IPS-15b (cell line): ENCODE measurements around the gene ATP9B.
"Not testable (repeated sequence)": the region's sequence is repeated elsewhere in the genome, so short reads cannot be mapped to it uniquely, and the experiment has no call there.

Experiments used
- H3K27me3 ChIP-seq: one replicate; pipeline ENCODE4 v1.6.1; 2013; ENCODE audit warnings: low read length; ENCODE audit not compliant: control insufficient read depth, insufficient read depth
- H3K36me3 ChIP-seq: one replicate; pipeline ENCODE4 v1.6.1; 2013; ENCODE audit warnings: low read length; ENCODE audit not compliant: control insufficient read depth, insufficient read depth
- H3K4me1 ChIP-seq: one replicate; pipeline ENCODE4 v1.6.1; 2013; ENCODE audit warnings: mild to moderate bottlenecking, low read length; ENCODE audit not compliant: control insufficient read depth, insufficient read depth
- H3K4me3 ChIP-seq: one replicate; pipeline ENCODE4 v1.5.1; 2013; ENCODE audit warnings: low read depth, low read length
- H3K9ac ChIP-seq: one replicate; pipeline ENCODE4 v1.6.1; 2013; ENCODE audit warnings: low read depth, mild to moderate bottlenecking, low read length
- H3K9me3 ChIP-seq: one replicate; pipeline ENCODE4 v1.6.1; 2013; ENCODE audit warnings: mild to moderate bottlenecking, low read length; ENCODE audit not compliant: control insufficient read depth, insufficient read depth

ATP9B gene

DNA sequence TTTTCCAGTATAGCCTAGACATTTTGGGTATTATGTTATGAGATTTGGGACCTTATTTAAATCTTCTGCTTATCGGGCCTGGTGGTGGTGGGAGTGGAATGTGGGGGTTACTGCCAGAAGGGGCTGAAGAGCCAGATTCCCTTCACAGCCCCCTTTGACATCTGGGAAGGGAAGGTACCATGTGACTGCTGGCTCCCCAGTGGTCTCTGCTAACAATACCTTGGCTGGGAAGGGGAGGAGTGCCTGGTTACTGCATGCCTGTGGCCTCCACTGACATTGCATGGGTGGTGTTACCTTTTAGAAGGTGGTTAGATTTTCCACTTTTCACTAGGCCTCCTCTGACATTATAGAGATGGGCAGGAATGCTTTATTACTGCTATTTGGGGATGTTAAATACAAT lies 8.0 kb downstream of the ATP9B start:
- Histone ChIP-seq H3K36me3 (peaks cover 3% of the 10 kb centered on the region), H3K4me3 (no peak overlapping the region), H3K9me3 (no peaks in the 10 kb centered on the region)

DNA sequence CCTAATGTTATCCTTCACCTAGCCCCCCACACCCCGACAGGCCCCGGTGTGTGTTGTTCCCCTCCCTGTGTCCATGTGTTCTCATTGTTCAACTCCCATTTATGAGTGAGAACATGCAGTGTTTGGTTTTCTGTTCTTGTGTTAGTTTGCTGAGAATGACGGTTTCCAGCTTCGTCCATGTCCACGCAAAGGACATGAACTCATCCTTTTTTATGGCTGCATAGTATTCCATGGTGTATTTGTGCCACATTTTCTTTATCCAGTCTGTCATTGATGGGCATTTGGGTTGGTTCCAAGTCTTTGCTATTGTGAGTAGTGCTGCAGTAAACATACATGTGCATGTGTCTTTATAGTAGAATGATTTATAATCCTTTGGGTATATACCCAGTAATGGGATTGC lies 9.6 kb downstream of the ATP9B start:
- H3K9ac ChIP-seq, H3K4me3 ChIP-seq, H3K9me3 ChIP-seq, H3K4me1 ChIP-seq, H3K27me3 ChIP-seq, H3K36me3 ChIP-seq: not testable (repeated sequence)

More for the DNA sequence above, 8.0 kb downstream of the ATP9B start:
- Histone ChIP-seq H3K4me1 (no peaks in the 10 kb centered on the region), H3K27me3 (no peaks in the 10 kb centered on the region), H3K9ac (no peak overlapping the region)

DNA sequence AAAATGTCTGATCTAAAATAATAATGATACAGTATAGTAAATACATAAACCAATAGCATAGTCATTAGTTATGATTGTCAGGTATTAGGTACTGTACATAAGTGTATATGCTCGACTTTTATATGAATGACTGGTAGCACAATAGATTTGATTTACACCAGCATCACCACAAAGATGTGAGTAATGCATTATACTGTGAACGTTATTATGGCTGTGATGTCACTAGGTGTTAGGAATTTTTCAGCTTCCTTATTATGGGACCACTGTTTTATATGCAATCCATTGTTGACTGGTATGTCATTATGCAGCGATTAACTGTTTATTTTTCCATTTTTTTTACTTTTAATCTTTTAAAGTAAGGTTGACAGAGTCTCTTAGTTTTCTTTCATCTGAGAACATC lies 23.7 kb downstream of the ATP9B start:
- no peaks in the 10 kb centered on the region for H3K9me3 ChIP-seq
- no peaks in the 10 kb centered on the region for H3K27me3 ChIP-seq
- H3K4me1 ChIP-seq: peaks cover 12% of the 10 kb centered on the region
- no peaks in the 10 kb centered on the region for H3K36me3 ChIP-seq
- no peak overlapping the region for H3K4me3 ChIP-seq
- no peak overlapping the region for H3K9ac ChIP-seq

DNA sequence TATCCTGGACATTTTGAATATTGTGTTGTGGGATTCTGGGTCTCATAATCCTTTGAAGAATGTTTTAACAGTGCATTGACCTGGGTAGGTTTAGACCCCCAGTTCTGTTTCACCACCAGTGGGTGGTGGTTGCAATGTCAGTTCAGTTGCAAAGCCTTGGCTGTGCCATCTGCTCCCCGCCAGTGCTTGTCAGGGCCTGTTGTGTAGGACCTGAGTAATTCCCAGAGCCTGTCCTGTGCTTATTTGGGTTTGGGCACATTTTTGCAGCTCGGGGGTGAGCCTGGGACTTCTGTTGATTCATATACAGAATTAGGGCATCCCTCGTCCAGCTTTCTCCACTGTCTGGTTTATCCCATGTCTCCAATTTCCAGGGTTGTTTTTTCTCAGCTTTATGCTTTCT lies 24.8 kb downstream of the ATP9B start:
- Histone ChIP-seq H3K9ac (no peak overlapping the region), H3K27me3 (no peaks in the 10 kb centered on the region), H3K4me3 (no peak overlapping the region), H3K9me3 (no peaks in the 10 kb centered on the region), H3K4me1 (peaks cover 12% of the 10 kb centered on the region), H3K36me3 (no peaks in the 10 kb centered on the region)

DNA sequence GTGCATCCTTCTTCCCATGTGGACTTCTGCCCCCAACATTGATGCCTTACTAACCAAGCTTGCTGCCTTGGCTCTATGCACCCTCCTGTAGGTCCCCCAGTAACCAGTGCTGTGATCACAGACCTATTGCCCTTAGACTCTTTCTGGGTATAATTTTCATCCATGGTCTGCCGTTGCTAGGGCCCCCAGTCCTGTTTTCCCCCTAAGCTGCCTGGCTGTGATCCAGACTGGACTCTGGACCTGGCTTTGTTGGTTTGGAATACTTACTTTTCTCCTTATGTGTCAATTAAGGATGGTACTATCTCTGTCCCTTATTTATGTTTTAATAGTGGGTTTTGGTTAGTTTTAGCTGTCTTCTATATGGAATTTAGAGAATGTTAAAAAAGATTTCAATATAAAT lies 26.0 kb downstream of the ATP9B start:
- H3K9me3 ChIP-seq: no peaks in the 10 kb centered on the region
- H3K27me3 ChIP-seq: no peaks in the 10 kb centered on the region
- no peak overlapping the region for H3K4me3 ChIP-seq
- H3K36me3 ChIP-seq: no peaks in the 10 kb centered on the region
- H3K4me1 ChIP-seq: peaks cover 12% of the 10 kb centered on the region
- no peak overlapping the region for H3K9ac ChIP-seq

DNA sequence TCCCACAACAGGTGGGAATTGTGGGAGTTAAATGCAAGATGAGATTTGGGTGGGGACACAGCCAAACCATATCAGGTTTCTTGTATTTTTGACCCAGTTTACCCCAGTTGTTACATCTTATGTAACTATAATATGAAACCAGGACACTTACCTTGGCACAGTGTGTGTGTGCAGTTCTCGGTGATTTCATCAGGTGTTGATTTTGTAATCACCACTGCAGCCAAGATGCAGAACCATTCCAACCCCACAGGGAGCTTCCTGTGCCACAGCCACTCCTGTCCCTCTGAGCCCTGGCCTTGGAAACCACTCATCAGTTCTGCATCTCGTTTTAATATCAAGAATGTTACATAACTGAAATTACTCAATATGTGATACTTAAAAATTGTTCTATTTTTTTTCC lies 31.8 kb downstream of the ATP9B start:
- Histone ChIP-seq H3K36me3 (no peaks in the 10 kb centered on the region), H3K4me3 (no peak overlapping the region), H3K27me3 (no peaks in the 10 kb centered on the region), H3K4me1 (peaks cover 3% of the 10 kb centered on the region), H3K9ac (no peak overlapping the region), H3K9me3 (no peaks in the 10 kb centered on the region)

DNA sequence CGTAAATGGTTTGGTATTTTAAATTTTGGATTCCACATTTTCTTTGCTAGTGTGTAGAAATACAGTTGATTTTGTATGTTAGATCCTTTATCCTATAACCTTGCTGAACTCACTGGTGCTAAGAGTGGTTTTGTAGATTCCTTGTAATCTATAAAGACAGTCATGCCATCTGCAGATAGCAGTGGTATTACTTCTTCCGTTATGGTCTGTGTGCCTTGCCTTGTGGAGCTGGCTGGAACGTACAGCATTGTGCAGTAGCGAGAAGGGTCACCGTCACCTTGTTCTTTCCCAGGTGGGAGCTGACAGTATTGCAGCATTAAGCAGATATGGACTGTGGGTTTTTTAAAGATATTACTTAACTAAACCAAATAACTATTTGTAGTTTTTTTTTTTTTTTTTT lies 33.7 kb downstream of the ATP9B start:
- Histone ChIP-seq H3K4me3 (no peak overlapping the region), H3K27me3 (no peaks in the 10 kb centered on the region), H3K36me3 (no peaks in the 10 kb centered on the region)

DNA sequence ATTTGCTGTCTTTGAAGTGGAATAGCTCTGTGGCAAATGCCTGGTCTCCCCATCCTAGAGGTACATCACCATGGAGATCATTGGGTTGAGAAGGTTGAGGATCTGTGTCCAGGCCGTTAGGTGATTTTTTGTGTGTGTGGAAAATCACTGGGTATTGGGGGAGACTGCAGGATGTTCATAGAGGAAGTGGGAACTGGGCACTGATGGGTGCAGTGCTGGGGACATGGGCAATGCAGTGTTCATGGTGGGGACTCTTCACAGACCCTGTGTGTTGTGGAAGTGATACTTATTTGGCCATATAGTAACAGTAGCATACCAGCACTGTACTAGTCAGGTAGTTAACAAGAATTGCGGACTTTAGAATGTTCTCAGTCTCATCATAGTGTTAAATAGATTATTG lies 34.9 kb downstream of the ATP9B start:
- Histone ChIP-seq H3K9me3 (no peaks in the 10 kb centered on the region), H3K4me3 (no peak overlapping the region), H3K36me3 (no peaks in the 10 kb centered on the region), H3K4me1 (no peaks in the 10 kb centered on the region), H3K9ac (no peak overlapping the region), H3K27me3 (no peaks in the 10 kb centered on the region)

More for the DNA sequence above, 33.7 kb downstream of the ATP9B start:
- Histone ChIP-seq H3K4me1 (no peaks in the 10 kb centered on the region), H3K9ac (no peak overlapping the region), H3K9me3 (no peaks in the 10 kb centered on the region)

DNA sequence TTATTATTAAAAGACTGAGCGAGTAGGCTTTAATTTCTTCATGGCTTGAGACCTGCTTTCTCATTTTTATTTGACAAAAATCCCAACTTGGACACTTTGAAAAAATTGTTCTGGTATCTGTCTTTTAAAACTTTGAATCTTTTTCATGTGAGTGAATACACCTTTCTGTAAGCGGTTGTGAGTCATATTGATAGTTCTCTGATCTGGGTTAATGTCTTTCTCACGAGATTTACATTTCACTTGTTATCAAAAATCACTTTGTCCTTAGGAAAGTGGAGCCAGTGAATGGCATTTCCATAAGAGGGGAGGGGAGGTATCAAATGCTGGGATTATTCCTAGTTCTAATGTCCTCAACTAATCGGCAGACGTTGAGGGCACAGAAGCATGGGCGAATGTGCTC lies 36.3 kb downstream of the ATP9B start:
- no peaks in the 10 kb centered on the region for H3K9me3 ChIP-seq
- H3K4me3 ChIP-seq: no peak overlapping the region
- H3K27me3 ChIP-seq: no peaks in the 10 kb centered on the region
- H3K36me3 ChIP-seq: no peaks in the 10 kb centered on the region
- no peak overlapping the region for H3K9ac ChIP-seq
- no peaks in the 10 kb centered on the region for H3K4me1 ChIP-seq

DNA sequence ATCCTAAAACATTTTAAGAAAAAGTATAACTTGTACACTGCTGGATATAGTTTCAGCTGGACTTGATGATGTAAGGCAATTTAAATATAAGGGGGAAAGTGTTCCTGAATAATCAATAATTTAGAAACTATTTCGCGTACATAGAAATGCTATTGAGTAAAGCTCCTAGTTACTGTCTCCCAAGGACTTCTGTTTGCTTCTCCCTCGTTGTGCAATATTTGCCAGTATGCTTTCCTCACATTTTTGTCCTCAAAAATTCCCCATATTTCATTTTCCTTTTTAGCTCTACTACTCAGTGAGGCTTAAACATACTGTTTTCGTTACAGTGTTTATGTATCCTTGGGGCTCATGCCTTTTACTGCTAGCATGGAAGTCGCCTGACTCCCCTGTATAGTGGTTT lies 36.9 kb downstream of the ATP9B start:
- Histone ChIP-seq H3K9me3 (no peaks in the 10 kb centered on the region), H3K27me3 (no peaks in the 10 kb centered on the region), H3K4me1 (no peaks in the 10 kb centered on the region), H3K4me3 (no peak overlapping the region), H3K36me3 (no peaks in the 10 kb centered on the region), H3K9ac (no peak overlapping the region)

DNA sequence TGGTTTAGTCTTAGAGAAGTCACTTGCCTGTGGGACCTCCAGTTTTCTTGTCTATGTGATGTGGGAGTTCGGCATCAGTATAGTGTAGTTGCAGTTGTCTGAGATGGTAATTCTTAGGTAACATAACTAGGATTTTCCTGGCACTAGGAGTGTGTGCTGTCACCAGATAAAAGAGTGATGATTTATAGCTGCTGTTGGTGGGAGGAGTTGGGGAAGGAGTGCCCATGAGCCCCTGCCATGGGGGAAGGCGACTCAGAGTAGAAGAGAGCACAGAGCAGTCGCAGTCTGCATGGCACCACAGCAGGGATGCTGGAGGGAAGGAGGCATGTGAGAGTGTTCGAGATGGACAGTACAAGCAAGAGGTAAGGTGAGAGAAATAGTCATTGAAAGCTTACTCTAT lies 38.7 kb downstream of the ATP9B start:
- Histone ChIP-seq H3K36me3 (no peaks in the 10 kb centered on the region), H3K9me3 (no peaks in the 10 kb centered on the region), H3K9ac (no peak overlapping the region), H3K4me1 (no peaks in the 10 kb centered on the region), H3K27me3 (no peaks in the 10 kb centered on the region), H3K4me3 (no peak overlapping the region)

DNA sequence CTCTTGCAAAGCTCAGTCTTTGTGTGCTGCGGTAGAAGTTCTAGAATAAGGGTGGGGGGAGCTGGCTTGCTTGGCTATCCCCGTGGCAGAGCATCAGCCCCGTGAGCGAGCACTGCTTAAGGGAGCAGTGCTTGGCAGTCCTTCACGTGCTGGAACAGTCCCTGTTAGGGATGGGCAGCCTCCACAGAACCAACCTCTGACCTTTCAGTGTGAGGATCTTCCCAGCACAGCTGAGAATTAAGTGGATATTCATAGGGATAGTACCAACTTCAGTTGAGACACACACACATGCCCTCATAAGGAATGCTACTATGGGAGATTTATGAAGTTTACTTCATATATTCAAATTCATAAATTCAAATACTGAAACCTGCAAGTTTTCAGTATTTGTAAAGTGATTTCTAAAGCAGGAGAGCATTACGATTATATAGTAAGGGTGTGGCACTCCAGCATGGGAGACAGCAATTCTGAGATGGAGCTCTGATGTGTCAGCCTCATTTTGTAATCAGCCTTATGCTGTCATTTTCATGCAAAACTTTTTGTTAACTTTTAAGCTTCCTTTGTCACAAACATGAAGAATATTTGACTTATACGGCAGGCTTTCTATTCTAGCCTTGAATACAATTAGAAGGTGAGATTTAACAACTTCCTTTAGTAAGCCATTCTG lies 39.5 kb downstream of the ATP9B start:
- H3K4me1 ChIP-seq: no peaks in the 10 kb centered on the region
- no peaks in the 10 kb centered on the region for H3K27me3 ChIP-seq
- no peaks in the 10 kb centered on the region for H3K9me3 ChIP-seq
- no peak overlapping the region for H3K9ac ChIP-seq
- no peaks in the 10 kb centered on the region for H3K36me3 ChIP-seq
- no peak overlapping the region for H3K4me3 ChIP-seq
